OCI-LY1 (cell line): ENCODE results near the gene MFAP1.
A peak's percentile ranks its signal among the peaks of the same experiment; 100 is the strongest.
"Not testable (repeated sequence)": the region's sequence is repeated elsewhere in the genome, so short reads cannot be mapped to it uniquely, and the experiment has no call there.

Experiments used
- H2AFZ ChIP-seq: fragments of 200-600 bp; sonication (generic), shearing (Covaris generic); 2 replicates; pipeline ENCODE4 v1.6.0; 2014; ENCODE audit warnings: antibody characterized with exemption, mild to moderate bottlenecking, low read length
- H3F3A ChIP-seq: fragments of 200-600 bp; sonication (generic), shearing (Covaris generic); 2 replicates; pipeline ENCODE4 v1.6.0; 2014; ENCODE audit warnings: mild to moderate bottlenecking, antibody characterized with exemption, low read length, moderate library complexity; ENCODE audit not compliant: insufficient read depth
- H3K27ac ChIP-seq: fragments of 200-600 bp; sonication (generic); 2 replicates; pipeline ENCODE4 v1.5.1; 2014; ENCODE audit warnings: low read length, mixed run types, mild to moderate bottlenecking, low read depth; ENCODE audit not compliant: poor library complexity, severe bottlenecking
- H3K27me3 ChIP-seq: fragments of 200-600 bp; sonication (generic); 2 replicates; pipeline ENCODE4 v1.6.0; 2014; ENCODE audit warnings: antibody characterized with exemption, mild to moderate bottlenecking, low read length, moderate library complexity; ENCODE audit not compliant: insufficient read depth
- H3K36me3 ChIP-seq: fragments of 200-600 bp; sonication (generic); 2 replicates; pipeline ENCODE4 v1.6.1; 2014; ENCODE audit warnings: mild to moderate bottlenecking, antibody characterized with exemption, low read length, moderate library complexity, mixed read lengths; ENCODE audit not compliant: insufficient read depth
- H3K4me1 ChIP-seq: fragments of 200-600 bp; sonication (generic); 2 replicates; pipeline ENCODE4 v1.5.1; 2014; ENCODE audit warnings: mild to moderate bottlenecking, low read length, moderate library complexity; ENCODE audit not compliant: insufficient read depth, severe bottlenecking
- H3K4me2 ChIP-seq: fragments of 200-600 bp; sonication (generic), shearing (Covaris generic); 2 replicates; pipeline ENCODE4 v1.6.1; 2014; ENCODE audit warnings: low read length
- H3K4me3 ChIP-seq: fragments of 200-600 bp; sonication (generic); 2 replicates; pipeline ENCODE4 v1.5.1; 2014; ENCODE audit warnings: low read length, low read depth, mild to moderate bottlenecking, mixed read lengths; ENCODE audit not compliant: poor library complexity, severe bottlenecking
- H3K79me2 ChIP-seq: fragments of 200-600 bp; shearing (Covaris generic); 2 replicates; pipeline ENCODE4 v1.6.1; 2016; ENCODE audit warnings: mixed run types, low read length, mixed read lengths; ENCODE audit not compliant: insufficient read depth
- H3K9ac ChIP-seq: fragments of 200-600 bp; sonication (generic), shearing (Covaris generic); 2 replicates; pipeline ENCODE4 v1.6.1; 2014; ENCODE audit warnings: mild to moderate bottlenecking, low read length, mixed read lengths
- H3K9me2 ChIP-seq: fragments of 200-600 bp; sonication (generic), shearing (Covaris generic); 2 replicates; pipeline ENCODE4 v1.6.1; 2014; ENCODE audit warnings: low read depth, mild to moderate bottlenecking, low read length, mixed read lengths
- H3K9me3 ChIP-seq: fragments of 200-600 bp; shearing (Covaris generic); 2 replicates; pipeline ENCODE4 v1.6.1; 2014; ENCODE audit warnings: low read length, mixed read lengths
- H4K20me1 ChIP-seq: fragments of 200-600 bp; sonication (generic), shearing (Covaris generic); 2 replicates; pipeline ENCODE4 v1.6.0; 2016; ENCODE audit warnings: mild to moderate bottlenecking, low read length; ENCODE audit not compliant: insufficient read depth
- CTCF ChIP-seq: fragments of 200-600 bp; sonication (generic), shearing (Covaris generic); IDR thresholded peaks from 2 replicates; pipeline ENCODE4 v1.5.1; 2017; ENCODE audit warnings: mild to moderate bottlenecking, antibody characterized with exemption, low read length, moderate library complexity, mixed read lengths
- EZH2 ChIP-seq: fragments of 200-600 bp; sonication (generic), shearing (Covaris generic); IDR thresholded peaks from 2 replicates; pipeline ENCODE4 v1.8.0; 2017; ENCODE audit warnings: borderline replicate concordance, mixed run types, mild to moderate bottlenecking, antibody characterized with exemption, low read length, moderate library complexity, mixed read lengths

Gene MFAP1

GRCh38 chr15:43851251-43851650 lies 26.8 kb upstream of the MFAP1 start:
- H4K20me1 ChIP-seq = no peaks in the 10 kb centered on the region; the same call in 1 of the 2 replicates
- no peaks in the 10 kb centered on the region for H3K4me1 ChIP-seq
- TF ChIP-seq EZH2 (no peak), CTCF (no peak)
- peaks cover 98% of the 10 kb centered on the region for H3K36me3 ChIP-seq
- H3K9ac ChIP-seq = no peak overlapping the region
- H3K9me2 ChIP-seq = no peaks in the 10 kb centered on the region
- H3K4me2 ChIP-seq = no peak overlapping the region
- H3K79me2 ChIP-seq = no peaks in the 10 kb centered on the region
- no peaks in the 10 kb centered on the region for H3F3A ChIP-seq
- no peak overlapping the region for H2AFZ ChIP-seq
- no peaks in the 10 kb centered on the region for H3K9me3 ChIP-seq
- H3K4me3 ChIP-seq = no peak overlapping the region
- no peak overlapping the region for H3K27ac ChIP-seq
- no peaks in the 10 kb centered on the region for H3K27me3 ChIP-seq

- Histone ChIP-seq H3K36me3 (peaks cover 93% of the 10 kb centered on the region), H3K4me2 (no peak overlapping the region), H3K27me3 (no peaks in the 10 kb centered on the region), H3K27ac (no peak overlapping the region), H2AFZ (no peak overlapping the region), H3K79me2 (no peaks in the 10 kb centered on the region), H4K20me1 (no peaks in the 10 kb centered on the region), H3K9ac (no peak overlapping the region), H3K4me1 (no peaks in the 10 kb centered on the region), H3F3A (no peaks in the 10 kb centered on the region), H3K9me2 (no peaks in the 10 kb centered on the region), H3K4me3 (no peak overlapping the region), H3K9me3 (no peaks in the 10 kb centered on the region)
- TF ChIP-seq EZH2 (no peak), CTCF (no peak)
Observed at GRCh38 chr15:43845421-43845820, 20.9 kb upstream of the MFAP1 start.

- H3K79me2 ChIP-seq = peaks cover 52% of the 10 kb centered on the region
- peaks cover 46% of the 10 kb centered on the region for H3K4me1 ChIP-seq
- H3K27ac ChIP-seq = peak overlapping the region; percentile 81
- not testable (repeated sequence) for H3K9ac ChIP-seq, H3F3A ChIP-seq, H4K20me1 ChIP-seq, H3K9me3 ChIP-seq, H3K27me3 ChIP-seq, H3K9me2 ChIP-seq, H2AFZ ChIP-seq
- H3K4me2 ChIP-seq = peak overlapping the region; percentile 90
- peak overlapping the region; percentile 80 for H3K4me3 ChIP-seq
- peaks cover 94% of the 10 kb centered on the region for H3K36me3 ChIP-seq
Observed at GRCh38 chr15:43832485-43832884, 8.0 kb upstream of the MFAP1 start.

GRCh38 chr15:43831519-43832052 lies 7.1 kb upstream of the MFAP1 start:
- Histone ChIP-seq H3K79me2 (peaks cover 59% of the 10 kb centered on the region), H3K4me1 (peaks cover 47% of the 10 kb centered on the region), H3K4me3 (peak overlapping the region; percentile 80), H3K36me3 (peaks cover 85% of the 10 kb centered on the region), H3K9ac (peak overlapping the region; percentile 36; the same call in 1 of the 2 replicates), H3K4me2 (peak overlapping the region; percentile 90), H3K27ac (peak overlapping the region; percentile 81)
- H3K9me3 ChIP-seq, H2AFZ ChIP-seq, H3K27me3 ChIP-seq, H3K9me2 ChIP-seq, H3F3A ChIP-seq, H4K20me1 ChIP-seq: not testable (repeated sequence)

GRCh38 chr15:43830691-43831275 lies 6.3 kb upstream of the MFAP1 start:
- peak overlapping the region; percentile 81 for H3K27ac ChIP-seq
- H3K4me3 ChIP-seq = peak overlapping the region; percentile 80
- H3F3A ChIP-seq, H3K9me2 ChIP-seq, H4K20me1 ChIP-seq, H3K27me3 ChIP-seq, H2AFZ ChIP-seq, H3K9me3 ChIP-seq: not testable (repeated sequence)
- peak overlapping the region; percentile 90 for H3K4me2 ChIP-seq
- peaks cover 77% of the 10 kb centered on the region for H3K36me3 ChIP-seq
- peaks cover 59% of the 10 kb centered on the region for H3K79me2 ChIP-seq
- peak overlapping the region; percentile 36; the same call in 1 of the 2 replicates for H3K9ac ChIP-seq
- H3K4me1 ChIP-seq = peaks cover 52% of the 10 kb centered on the region

GRCh38 chr15:43829951-43830540 lies 5.6 kb upstream of the MFAP1 start:
- H3F3A ChIP-seq, H2AFZ ChIP-seq, H4K20me1 ChIP-seq, H3K9me2 ChIP-seq, H3K9me3 ChIP-seq, H3K27me3 ChIP-seq: not testable (repeated sequence)
- Histone ChIP-seq H3K79me2 (peaks cover 59% of the 10 kb centered on the region), H3K4me2 (peak overlapping the region; percentile 90), H3K27ac (peak overlapping the region; percentile 81), H3K4me3 (peak overlapping the region; percentile 80), H3K36me3 (peaks cover 70% of the 10 kb centered on the region), H3K9ac (peak overlapping the region; percentile 88; the same call in 1 of the 2 replicates), H3K4me1 (peaks cover 57% of the 10 kb centered on the region)
